ENCODE data around the gene WNT5A.

DNA sequence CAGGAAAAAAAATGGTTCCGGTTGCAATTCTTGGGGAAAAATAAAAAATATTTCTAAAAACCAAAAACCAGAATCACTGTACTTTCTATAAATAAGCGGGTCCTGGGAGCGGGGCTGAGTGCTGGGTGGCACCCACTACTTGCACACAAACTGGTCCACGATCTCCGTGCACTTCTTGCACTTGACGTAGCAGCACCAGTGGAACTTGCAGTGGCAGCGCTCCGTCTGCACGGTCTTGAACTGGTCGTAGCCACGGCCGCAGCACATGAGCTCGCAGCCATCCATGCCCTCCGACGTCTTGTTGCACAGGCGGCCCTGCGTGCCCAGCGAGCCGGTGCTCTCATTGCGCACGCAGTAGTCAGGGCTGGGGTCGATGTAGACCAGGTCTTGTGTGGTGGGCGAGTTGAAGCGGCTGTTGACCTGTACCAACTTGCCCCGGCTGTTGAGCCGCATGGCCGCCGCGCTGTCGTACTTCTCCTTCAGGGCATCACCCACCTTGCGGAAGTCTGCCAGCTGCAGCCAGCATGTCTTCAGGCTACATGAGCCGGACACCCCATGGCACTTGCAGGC is 17.1 kb downstream of the WNT5A start:
- TF ChIP-seq SUZ12 (IDR thresholded peaks at IDR 0.05; ENCODE audit: extremely low read depth, insufficient read depth, insufficient read length) (no peak), ZNF274 (IDR thresholded peaks at IDR 0.05; ENCODE audit: low read depth, low read length) (no peak), YY1 (IDR thresholded peaks at IDR 0.05; ENCODE audit: insufficient read depth, insufficient read length) (no peak)

Data from NT2/D1 (cell line).